Measurements from ENCODE around the gene GREB1L.

DNA sequence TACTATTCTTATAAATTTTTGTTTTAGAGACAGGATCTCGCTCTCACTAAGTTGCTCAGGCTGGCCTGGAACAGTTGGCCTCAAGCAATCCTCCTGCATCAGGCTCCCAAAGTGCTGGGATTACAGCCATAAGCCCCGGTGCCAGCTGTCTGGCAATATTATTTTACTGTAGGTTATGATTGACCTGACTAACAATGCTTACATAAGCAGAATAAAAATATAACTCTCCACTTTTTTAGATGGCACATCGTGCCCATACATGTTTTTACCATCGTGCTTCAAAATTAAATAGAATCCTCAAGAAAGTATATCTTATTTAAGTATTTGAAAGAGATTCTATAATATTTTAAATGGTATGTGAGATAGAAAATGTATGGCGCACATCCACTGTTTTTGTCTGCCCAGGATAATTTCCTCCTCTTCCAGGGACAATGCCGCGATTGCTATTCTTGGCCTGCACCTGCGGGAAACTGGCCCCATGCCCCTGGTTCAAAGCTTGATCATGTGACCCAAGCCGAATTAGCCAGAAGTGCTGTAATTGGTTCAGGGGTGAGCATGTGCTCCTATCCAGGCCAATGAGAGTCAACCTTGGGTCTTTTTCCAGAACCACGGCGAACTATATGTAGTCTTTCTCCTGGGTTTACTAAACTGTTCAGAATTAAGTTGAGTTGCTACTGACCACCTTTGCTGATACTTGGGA is 38.3 kb upstream of the GREB1L start:
- TF ChIP-seq, protein P1, sequence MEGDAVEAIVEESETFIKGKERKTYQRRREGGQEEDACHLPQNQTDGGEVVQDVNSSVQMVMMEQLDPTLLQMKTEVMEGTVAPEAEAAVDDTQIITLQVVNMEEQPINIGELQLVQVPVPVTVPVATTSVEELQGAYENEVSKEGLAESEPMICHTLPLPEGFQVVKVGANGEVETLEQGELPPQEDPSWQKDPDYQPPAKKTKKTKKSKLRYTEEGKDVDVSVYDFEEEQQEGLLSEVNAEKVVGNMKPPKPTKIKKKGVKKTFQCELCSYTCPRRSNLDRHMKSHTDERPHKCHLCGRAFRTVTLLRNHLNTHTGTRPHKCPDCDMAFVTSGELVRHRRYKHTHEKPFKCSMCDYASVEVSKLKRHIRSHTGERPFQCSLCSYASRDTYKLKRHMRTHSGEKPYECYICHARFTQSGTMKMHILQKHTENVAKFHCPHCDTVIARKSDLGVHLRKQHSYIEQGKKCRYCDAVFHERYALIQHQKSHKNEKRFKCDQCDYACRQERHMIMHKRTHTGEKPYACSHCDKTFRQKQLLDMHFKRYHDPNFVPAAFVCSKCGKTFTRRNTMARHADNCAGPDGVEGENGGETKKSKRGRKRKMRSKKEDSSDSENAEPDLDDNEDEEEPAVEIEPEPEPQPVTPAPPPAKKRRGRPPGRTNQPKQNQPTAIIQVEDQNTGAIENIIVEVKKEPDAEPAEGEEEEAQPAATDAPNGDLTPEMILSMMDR (IDR thresholded peaks at IDR 0.05) = no peak
- TF ChIP-seq EP300 (IDR thresholded peaks at IDR 0.05) = no peak

All from tibial nerve (tissue), 4 donors.